Measurements from ENCODE around the gene RAI1. TPM values are rescaled to one million over a fixed set of nuclear protein-coding genes. Genes with fewer than 3 reads are reported as not detected.

RAI1 gene
- total RNA-seq, 1 donor from 2014 or later: 46.2 TPM

- H3K4me3 Mint-ChIP-seq (ENCODE audit: unreplicated experiment): peak overlapping the region; percentile 47
- peaks cover 22% of the 10 kb centered on the region for H3K27me3 Mint-ChIP-seq (ENCODE audit: unreplicated experiment)
- peaks cover 19% of the 10 kb centered on the region for H3K4me1 Mint-ChIP-seq (ENCODE audit: unreplicated experiment)
These were observed 108.8 kb downstream of the RAI1 start for GRCh38 chr17:17789828-17790636.

GRCh38 chr17:17790637-17791464 is 109.6 kb downstream of the RAI1 start:
- TF ChIP-seq CTCF (IDR thresholded peaks at IDR 0.05; ENCODE audit: unreplicated experiment): no peak
- no peak for DNase-seq (ENCODE audit: low spot score)
- Mint-ChIP-seq H3K27ac (ENCODE audit: unreplicated experiment) (no peak overlapping the region), H3K4me1 (ENCODE audit: unreplicated experiment) (peaks cover 13% of the 10 kb centered on the region), H3K36me3 (ENCODE audit: low read depth, unreplicated experiment) (peaks cover 7% of the 10 kb centered on the region), H3K9me3 (ENCODE audit: unreplicated experiment) (no peaks in the 10 kb centered on the region), H3K4me3 (ENCODE audit: unreplicated experiment) (peak overlapping the region; percentile 47), H3K27me3 (ENCODE audit: unreplicated experiment) (peaks cover 20% of the 10 kb centered on the region)

More at GRCh38 chr17:17789828-17790636, 108.8 kb downstream of the RAI1 start:
- no peak for DNase-seq (ENCODE audit: low spot score)
- peaks cover 7% of the 10 kb centered on the region for H3K36me3 Mint-ChIP-seq (ENCODE audit: low read depth, unreplicated experiment)
- H3K9me3 Mint-ChIP-seq (ENCODE audit: unreplicated experiment): no peaks in the 10 kb centered on the region
- TF ChIP-seq CTCF (IDR thresholded peaks at IDR 0.05; ENCODE audit: unreplicated experiment): no peak
- no peak overlapping the region for H3K27ac Mint-ChIP-seq (ENCODE audit: unreplicated experiment)

GRCh38 chr17:17792037-17792550 is 110.8 kb downstream of the RAI1 start:
- no peak for DNase-seq (ENCODE audit: low spot score)
- Mint-ChIP-seq H3K27ac (ENCODE audit: unreplicated experiment) (peak overlapping the region; percentile 88), H3K27me3 (ENCODE audit: unreplicated experiment) (peaks cover 17% of the 10 kb centered on the region), H3K9me3 (ENCODE audit: unreplicated experiment) (no peaks in the 10 kb centered on the region), H3K36me3 (ENCODE audit: low read depth, unreplicated experiment) (peaks cover 11% of the 10 kb centered on the region), H3K4me1 (ENCODE audit: unreplicated experiment) (peaks cover 9% of the 10 kb centered on the region), H3K4me3 (ENCODE audit: unreplicated experiment) (no peak overlapping the region)
- TF ChIP-seq CTCF (IDR thresholded peaks at IDR 0.05; ENCODE audit: unreplicated experiment): no peak

- H3K27ac Mint-ChIP-seq (ENCODE audit: unreplicated experiment): peak overlapping the region; percentile 48
- no peak for TF ChIP-seq CTCF (IDR thresholded peaks at IDR 0.05; ENCODE audit: unreplicated experiment)
- H3K4me3 Mint-ChIP-seq (ENCODE audit: unreplicated experiment): no peak overlapping the region
- no peaks in the 10 kb centered on the region for H3K9me3 Mint-ChIP-seq (ENCODE audit: unreplicated experiment)
- peaks cover 14% of the 10 kb centered on the region for H3K36me3 Mint-ChIP-seq (ENCODE audit: low read depth, unreplicated experiment)
- peaks cover 15% of the 10 kb centered on the region for H3K27me3 Mint-ChIP-seq (ENCODE audit: unreplicated experiment)
- peaks cover 9% of the 10 kb centered on the region for H3K4me1 Mint-ChIP-seq (ENCODE audit: unreplicated experiment)
- DNase-seq (ENCODE audit: low spot score): peak; percentile 46
These were observed 111.5 kb downstream of the RAI1 start for GRCh38 chr17:17792551-17793377.

Data from endothelial cell (in vitro differentiated cells).